A549 (cell line): ENCODE data around the gene PRKN. TPM values are rescaled to one million over a fixed set of nuclear protein-coding genes. Genes with fewer than 3 reads are reported as not detected.
A peak's percentile ranks its signal among the peaks of the same experiment; 100 is the strongest.

Experiments used
- ATAC-seq, 2 experiments: fragments of 200-7000 bp in 1 of 2; fragments of >200 bp in 1 of 2; cut with Nextera tagmentation in 1 of 2; cut with Tn5 transposase in 1 of 2; 3 replicates each; pipeline versions ENCODE4 v1.8.0 to v1.9.1; 2018 to 2020; ENCODE audit warnings: mild to moderate bottlenecking in 1 of 2, moderate library complexity in 1 of 2
- CTCF ChIA-PET: fragments of 300-600 bp; sonication (Branson Sonifier 250); formaldehyde crosslinking; extraction: SDS; loops from one replicate; lab custom pipeline; 2021; ENCODE audit warnings: antibody characterized with exemption, inconsistent platforms; lab: Yijun Ruan, JAX
- POLR2A ChIA-PET: fragments of 350-600 bp; formaldehyde crosslinking; extraction: SDS; loops from one replicate; lab custom pipeline; 2021; ENCODE audit warnings: antibody characterized with exemption, inconsistent platforms; lab: Yijun Ruan, JAX
- DNase-seq, 2 experiments: peaks; one replicate each; pipeline versions ENCODE4 v3.0.0 to v3.0.0-alpha.2; 2011 to 2016; ENCODE audit warnings: low read depth in 1 of 2, low spot score in 1 of 2
- FAIRE-seq: peaks from 2 replicates; lab custom pipeline; 2011; peaks lifted over from hg19 to GRCh38; lab: Jason Lieb, UNC
- H3K27ac ChIP-seq, 2 experiments: fragments of >200 bp; sonication (Bioruptor Twin); formaldehyde crosslinking; 3 replicates each; pipeline ENCODE4 v1.5.1; 2016 to 2017
- H3K4me1 ChIP-seq: fragments of >200 bp; sonication (Bioruptor Twin); formaldehyde crosslinking; 3 replicates; pipeline ENCODE4 v1.6.1; 2016
- H3K4me2 ChIP-seq: fragments of >200 bp; sonication (Bioruptor Twin); formaldehyde crosslinking; 3 replicates; pipeline ENCODE4 v1.6.1; 2016
- H3K4me3 ChIP-seq: fragments of >200 bp; sonication (Bioruptor Twin); formaldehyde crosslinking; 3 replicates; pipeline ENCODE4 v1.5.1; 2016
- H3K9me3 ChIP-seq: fragments of >200 bp; sonication (Bioruptor Twin); formaldehyde crosslinking; 3 replicates; pipeline ENCODE4 v1.6.1; 2016
- CBX2 ChIP-seq: fragments of 200-600 bp; sonication (generic); IDR thresholded peaks from 2 replicates; pipeline ENCODE4 v1.6.1; 2016; ENCODE audit warnings: low read depth, mild to moderate bottlenecking, borderline replicate concordance
- CBX8 ChIP-seq: fragments of 200-600 bp; sonication (generic); IDR thresholded peaks from 2 replicates; pipeline ENCODE4 v1.6.1; 2016
- EHF ChIP-seq: fragments of 250-450 bp; sonication (Bioruptor Pico); IDR thresholded peaks from 2 replicates; pipeline ENCODE4 v1.5.0; 2020; ENCODE audit warnings: mild to moderate bottlenecking
- ESRRA ChIP-seq: fragments of 150-350 bp; IDR thresholded peaks from 2 replicates; pipeline ENCODE4 v1.6.1; 2014; ENCODE audit warnings: mild to moderate bottlenecking, low read length, borderline replicate concordance
- HDAC2 ChIP-seq: fragments of 200-600 bp; sonication (generic); IDR thresholded peaks from 2 replicates; pipeline ENCODE4 v1.6.1; 2016
- HOXB13 ChIP-seq: fragments of 250-450 bp; sonication (Bioruptor Pico); IDR thresholded peaks from 2 replicates; pipeline ENCODE4 v1.5.0; 2020; ENCODE audit warnings: low read depth, mild to moderate bottlenecking, moderate library complexity
- JUNB ChIP-seq: fragments of >200 bp; sonication (Bioruptor Twin); formaldehyde crosslinking; IDR thresholded peaks from 2 replicates; pipeline ENCODE4 v1.6.1; 2016
- KDM1A ChIP-seq: fragments of 200-600 bp; sonication (generic); IDR thresholded peaks from 2 replicates; pipeline ENCODE4 v1.6.1; 2016; ENCODE audit warnings: low read depth, mild to moderate bottlenecking
- KDM5A ChIP-seq: fragments of 200-600 bp; sonication (generic); IDR thresholded peaks from 2 replicates; pipeline ENCODE4 v1.6.1; 2016; ENCODE audit warnings: antibody characterized with exemption, mild to moderate bottlenecking
- MAZ ChIP-seq: fragments of 150-350 bp; IDR thresholded peaks from 2 replicates; pipeline ENCODE4 v1.6.1; 2014; ENCODE audit warnings: antibody characterized with exemption, low read depth, low read length, borderline replicate concordance
- NPAS2 ChIP-seq: fragments of 250-450 bp; sonication (Bioruptor Pico); IDR thresholded peaks from 2 replicates; pipeline ENCODE4 v1.8.0; 2022; ENCODE audit warnings: mild to moderate bottlenecking, moderate library complexity, borderline replicate concordance
- PHF8 ChIP-seq: fragments of 200-600 bp; sonication (generic); IDR thresholded peaks from 2 replicates; pipeline ENCODE4 v1.6.1; 2016; ENCODE audit warnings: low read depth, mild to moderate bottlenecking, antibody characterized with exemption, moderate library complexity, borderline replicate concordance
- RAD21 ChIP-seq, 2 experiments: fragments of >200 bp in 1 of 2; sonication (Bioruptor Twin) in 1 of 2; formaldehyde crosslinking in 1 of 2; IDR thresholded peaks in 1 of 2; conservative IDR thresholded peaks in 1 of 2; 2 replicates in 1 of 2; 3 replicates in 1 of 2; pipeline ENCODE4 v1.6.1; 2012 to 2018; ENCODE audit warnings: inconsistent platforms in 1 of 2
- RNF2 ChIP-seq: fragments of 200-600 bp; sonication (generic); IDR thresholded peaks from 2 replicates; pipeline ENCODE4 v1.6.1; 2016; ENCODE audit warnings: low read depth, mild to moderate bottlenecking, antibody characterized with exemption, moderate library complexity, borderline replicate concordance
- SMC3 ChIP-seq: fragments of >200 bp; sonication (Bioruptor Twin); formaldehyde crosslinking; IDR thresholded peaks from 3 replicates; pipeline ENCODE4 v1.6.1; 2018; ENCODE audit warnings: inconsistent platforms
- TFCP2L1 ChIP-seq: fragments of 250-450 bp; sonication (Bioruptor Pico); IDR thresholded peaks from 2 replicates; pipeline ENCODE4 v1.5.0; 2021; ENCODE audit warnings: mild to moderate bottlenecking
- ZC3H11A ChIP-seq: fragments of 450-650 bp; IDR thresholded peaks from 2 replicates; pipeline ENCODE4 v1.6.1; 2014; ENCODE audit warnings: antibody characterized with exemption, mild to moderate bottlenecking
- ZNF302 ChIP-seq: fragments of 250-450 bp; sonication (Bioruptor Pico); IDR thresholded peaks from 2 replicates; pipeline ENCODE4 v1.9.0; 2021; ENCODE audit warnings: inconsistent platforms, mild to moderate bottlenecking, moderate library complexity
- WGBS: methylation state at CpG from one replicate; pipeline ENCODE4 v1.1.6; 2017; ENCODE audit errors: missing lambda C conversion rate; 5-methylcytosine and 5-hydroxymethylcytosine counted together
- polyA plus RNA-seq, 4 experiments: library from polyadenylated mRNA; depleted of rRNA in 3 of 4; stranded (reverse); fragments of >200 nt; fragmentation: RNase III in 1 of 4; extraction: RNeasy Plus Mini Kit Qiagen cat#74134 plus additional on column Dnase treatment in 1 of 4; gene quantifications; 2 replicates in 3 of 4; 3 replicates in 1 of 4; pipeline ENCODE4 v1.2.3, GENCODE V29; 2011 to 2017
- TF ChIP-seq, protein P1 (sequence below): fragments of 150-350 bp; IDR thresholded peaks from 2 replicates; pipeline ENCODE4 v1.6.1; 2014; ENCODE audit warnings: low read depth, mild to moderate bottlenecking, low read length
- TF ChIP-seq, protein P2 (sequence below): fragments of 250-450 bp; sonication (Bioruptor Pico); IDR thresholded peaks from 2 replicates; pipeline ENCODE4 v1.5.0; 2020; ENCODE audit warnings: low read depth, mild to moderate bottlenecking, moderate library complexity

PRKN gene
- polyA plus RNA-seq, 2 of the 4 experiments (the other 2 are of a cell fraction), result 0.36 to 0.39 TPM

DNA sequence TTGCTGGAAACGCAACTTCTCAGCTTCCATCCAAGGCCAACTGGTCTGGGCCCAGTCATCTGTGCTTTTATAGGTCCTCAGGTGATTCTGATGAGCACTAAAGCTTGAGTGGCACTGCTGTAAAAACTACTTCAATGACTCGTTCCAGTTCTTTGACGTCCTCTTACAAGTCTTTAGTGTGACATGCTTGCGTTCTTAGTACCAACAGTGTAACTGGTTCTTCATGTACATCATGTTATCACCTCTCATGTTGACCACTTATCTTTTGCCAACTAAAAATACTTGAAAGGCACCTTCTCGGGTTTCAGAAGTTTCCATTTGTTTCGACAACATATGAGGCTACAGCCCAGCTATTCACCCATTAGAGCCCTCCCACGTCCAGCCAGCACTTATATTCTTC is 468.9 kb downstream of the PRKN start (continued):
- TF ChIP-seq HOXB13 (CRISPR knock-in tag) (no peak), KDM5A (no peak)
- TF ChIP-seq, all 56 proteins: peak for 0

DNA sequence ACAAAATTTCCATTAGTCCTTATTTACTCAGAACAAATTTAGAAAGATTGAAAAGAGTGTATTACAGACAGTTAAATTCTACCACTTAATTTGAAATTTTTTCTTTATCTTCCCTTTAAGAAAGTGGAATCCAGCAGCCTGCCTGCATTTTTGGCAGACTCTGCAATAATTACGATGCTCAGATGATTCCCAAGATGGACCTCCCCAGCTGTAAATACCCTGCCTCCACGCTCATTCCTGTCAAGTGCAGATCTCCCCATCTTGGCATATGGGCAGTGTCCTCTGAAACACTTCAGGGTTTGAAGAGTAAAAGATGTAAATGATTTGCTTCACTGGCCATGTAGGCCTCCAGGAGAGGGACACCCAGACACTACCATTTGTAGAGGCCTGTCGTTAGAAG is 471.2 kb downstream of the PRKN start:
- CTCF ChIA-PET, result no interaction called here
- Histone ChIP-seq H3K9me3 (no peaks in the 10 kb centered on the region), H3K4me2 (no peak overlapping the region), H3K27ac (no peak overlapping the region), H3K4me1 (no peaks in the 10 kb centered on the region), H3K4me3 (no peak overlapping the region)
- ATAC-seq, result no peak
- WGBS, result 62% methylated on average over 2 of the region's 3 CpGs
- POLR2A ChIA-PET, result no interaction called here
- TF ChIP-seq, protein P1, sequence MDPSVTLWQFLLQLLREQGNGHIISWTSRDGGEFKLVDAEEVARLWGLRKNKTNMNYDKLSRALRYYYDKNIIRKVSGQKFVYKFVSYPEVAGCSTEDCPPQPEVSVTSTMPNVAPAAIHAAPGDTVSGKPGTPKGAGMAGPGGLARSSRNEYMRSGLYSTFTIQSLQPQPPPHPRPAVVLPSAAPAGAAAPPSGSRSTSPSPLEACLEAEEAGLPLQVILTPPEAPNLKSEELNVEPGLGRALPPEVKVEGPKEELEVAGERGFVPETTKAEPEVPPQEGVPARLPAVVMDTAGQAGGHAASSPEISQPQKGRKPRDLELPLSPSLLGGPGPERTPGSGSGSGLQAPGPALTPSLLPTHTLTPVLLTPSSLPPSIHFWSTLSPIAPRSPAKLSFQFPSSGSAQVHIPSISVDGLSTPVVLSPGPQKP, result no peak
- no peak for TF ChIP-seq CBX8
- no peak for TF ChIP-seq NPAS2
- TF ChIP-seq HDAC2, result no peak
- no peak for TF ChIP-seq ZNF302 (CRISPR knock-in tag)
- no peak for DNase-seq
- FAIRE-seq, result no peak

DNA sequence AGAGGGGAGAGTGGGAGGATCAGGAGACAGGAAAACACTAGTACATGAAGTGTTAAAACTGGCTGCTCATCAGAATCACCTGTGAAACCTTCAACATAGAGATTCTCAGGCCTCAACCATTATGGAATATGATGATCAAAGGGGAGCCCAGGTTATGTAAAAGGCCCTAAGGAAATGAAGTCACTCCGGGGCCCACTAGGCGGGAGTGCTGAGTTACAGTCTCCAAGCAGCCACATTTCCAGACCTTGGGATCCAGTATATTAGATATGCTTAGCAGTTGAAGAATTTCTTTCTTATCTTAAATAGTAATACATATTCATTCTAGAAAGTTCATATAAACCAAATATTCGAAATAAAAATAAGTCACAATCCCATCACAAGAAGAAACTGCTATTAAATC is 476.3 kb downstream of the PRKN start:
- CTCF ChIA-PET, result no interaction called here
- FAIRE-seq (no peak), ATAC-seq (0 out of 6 replicates have a peak, but pooled peaks of 1 of the 2 experiments have one; percentile 45)
- H3K4me3 ChIP-seq, result no peak overlapping the region
- 56% methylated on average over 3 of the region's 3 CpGs for WGBS
- TF ChIP-seq NPAS2 (no peak), ZC3H11A (no peak), JUNB (no peak), TFCP2L1 (CRISPR knock-in tag) (no peak), KDM5A (no peak), RAD21 (conservative IDR thresholded peaks at IDR 0.05 in 1 of 2, IDR thresholded peaks at IDR 0.05 in 1 of 2) (no peak), KDM1A (no peak), EHF (CRISPR knock-in tag) (no peak), MAZ (no peak), HDAC2 (no peak)
- TF ChIP-seq, protein P1, result no peak
- TF ChIP-seq, protein P2, sequence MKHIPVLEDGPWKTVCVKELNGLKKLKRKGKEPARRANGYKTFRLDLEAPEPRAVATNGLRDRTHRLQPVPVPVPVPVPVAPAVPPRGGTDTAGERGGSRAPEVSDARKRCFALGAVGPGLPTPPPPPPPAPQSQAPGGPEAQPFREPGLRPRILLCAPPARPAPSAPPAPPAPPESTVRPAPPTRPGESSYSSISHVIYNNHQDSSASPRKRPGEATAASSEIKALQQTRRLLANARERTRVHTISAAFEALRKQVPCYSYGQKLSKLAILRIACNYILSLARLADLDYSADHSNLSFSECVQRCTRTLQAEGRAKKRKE (CRISPR knock-in tag), result no peak
- TF ChIP-seq, all 56 proteins: peak for 0
- DNase-seq, result peak in 1 of 2 experiments; percentile 4
- Histone ChIP-seq H3K9me3 (no peaks in the 10 kb centered on the region), H3K27ac (no peak overlapping the region), H3K4me2 (no peak overlapping the region), H3K4me1 (no peaks in the 10 kb centered on the region)
- POLR2A ChIA-PET, result no interaction called here

DNA sequence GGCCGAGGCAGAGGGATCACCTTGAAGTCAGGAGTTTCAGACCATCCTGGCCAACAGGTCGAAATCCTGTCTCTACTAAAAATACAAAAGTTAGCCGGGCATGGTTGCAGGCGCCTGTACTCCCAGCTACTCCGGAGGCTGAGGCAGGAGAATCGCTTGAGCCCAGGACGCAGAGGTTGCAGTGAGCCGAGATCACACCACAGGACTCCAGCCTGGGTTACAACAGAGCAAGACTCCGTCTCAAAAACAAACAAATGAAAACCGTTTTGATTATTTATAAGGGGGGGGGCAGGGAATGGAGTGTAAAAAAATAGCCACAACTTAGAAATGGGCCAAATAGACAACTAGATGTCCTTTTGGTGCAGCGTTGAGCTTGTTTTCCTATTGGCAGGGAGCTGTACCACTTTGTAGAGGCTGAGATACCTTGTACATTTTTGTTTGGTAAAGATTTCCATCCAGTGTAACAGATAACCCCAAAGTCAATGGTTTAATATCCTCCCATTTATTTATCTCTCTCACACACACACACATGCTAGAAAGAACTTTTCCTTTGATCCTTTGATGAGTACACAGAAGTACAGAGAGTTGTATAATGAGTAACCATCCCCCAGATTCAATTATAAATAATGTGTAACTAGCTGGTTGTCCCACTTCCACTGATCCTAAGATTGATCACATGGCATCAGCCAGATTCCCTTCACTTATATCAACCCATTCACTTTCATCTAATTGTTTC is 477.5 kb downstream of the PRKN start:
- Histone ChIP-seq H3K27ac (no peak overlapping the region), H3K9me3 (no peaks in the 10 kb centered on the region), H3K4me2 (no peak overlapping the region), H3K4me3 (no peak overlapping the region), H3K4me1 (no peaks in the 10 kb centered on the region)
- WGBS, result 55% methylated on average over 11 of the region's 11 CpGs
- ChIA-PET CTCF (no interaction called here), POLR2A (no interaction called here)
- ATAC-seq (no peak), FAIRE-seq (no peak), DNase-seq (no peak)
- TF ChIP-seq MAZ, result no peak
- no peak for TF ChIP-seq RNF2
- TF ChIP-seq ESRRA, result no peak
- TF ChIP-seq SMC3, result no peak
- TF ChIP-seq PHF8, result no peak
- no peak for TF ChIP-seq CBX2
